Esophagus muscularis mucosa (tissue), 4 donors: ENCODE measurements around the gene PFKL. TPM values are rescaled to one million over a fixed set of nuclear protein-coding genes. Genes with fewer than 3 reads are reported as not detected.
A peak's percentile ranks its signal among the peaks of the same experiment; 100 is the strongest.

Experiments
- DNase-seq: peaks from one replicate; pipeline ENCODE4 v3.0.0-alpha.2; 2017; ENCODE audit errors: extremely low spot score
- H3K27ac ChIP-seq, 4 donors: fragments of 200-600 bp; sonication (generic); replicated peaks in 1 of 4; 1 replicate in 3 of 4; 2 replicates in 1 of 4; pipeline ENCODE4 v1.5.1; 2016 to 2019; ENCODE audit warnings: mild to moderate bottlenecking in 1 of 4
- H3K27me3 ChIP-seq, 4 donors: fragments of 200-600 bp; sonication (generic); one replicate each; pipeline versions ENCODE4 v1.5.1 to v1.6.0; 2016 to 2019
- H3K36me3 ChIP-seq, 4 donors: fragments of 200-600 bp; sonication (generic); one replicate each; pipeline ENCODE4 v1.5.1; 2016 to 2019
- H3K4me1 ChIP-seq, 4 donors: fragments of 200-600 bp; sonication (generic); one replicate each; pipeline ENCODE4 v1.5.1; 2016 to 2019
- H3K4me3 ChIP-seq, 4 donors: fragments of 200-600 bp; sonication (generic); 1 replicate in 2 of 4; 2 replicates in 2 of 4; pipeline ENCODE4 v1.5.1; 2016 to 2019; ENCODE audit warnings: mild to moderate bottlenecking in 4 of 4, moderate library complexity in 1 of 4
- H3K9me3 ChIP-seq, 4 donors: fragments of 200-600 bp; sonication (generic); 1 replicate in 3 of 4; 2 replicates in 1 of 4; pipeline ENCODE4 v1.5.1; 2016 to 2019
- EP300 ChIP-seq: sonication (generic); formaldehyde crosslinking; IDR thresholded peaks from one replicate; pipeline ENCODE4 v1.6.1; 2017; ENCODE audit warnings: antibody characterized with exemption
- POLR2A ChIP-seq: fragments of 450-650 bp; IDR thresholded peaks from one replicate; pipeline ENCODE4 v1.6.1; 2017; ENCODE audit warnings: antibody characterized with exemption, moderate library complexity, mild to moderate bottlenecking, low read depth
- POLR2AphosphoS5 ChIP-seq, 2 donors: sonication (generic); formaldehyde crosslinking; IDR thresholded peaks; one replicate each; pipeline ENCODE4 v1.6.1; 2017; ENCODE audit warnings: antibody characterized with exemption in 2 of 2
- WGBS: methylation state at CpG from one replicate; pipeline ENCODE4 v1.1.5; 2018; 5-methylcytosine and 5-hydroxymethylcytosine counted together
- intact Hi-C: fragments of 100-400 bp; cut with DNase I; formaldehyde crosslinking; loops from one replicate; pipeline ENCODE4 v1.15.1; 2023
- total RNA-seq, 4 donors: library from RNA; depleted of rRNA; stranded (reverse); fragments of >200 nt; gene quantifications; one replicate each; pipeline versions ENCODE4 v1.1.0 to v1.2.1, GENCODE V29; 2016
- TF ChIP-seq, protein P1 (sequence below), 3 experiments: fragments of 200-600 bp in 2 of 3; fragments of 450-650 bp in 1 of 3; sonication (generic) in 2 of 3; IDR thresholded peaks; one replicate each; pipeline ENCODE4 v1.5.1; 2017 to 2019; ENCODE audit warnings: antibody characterized with exemption in 3 of 3, mild to moderate bottlenecking in 2 of 3, moderate library complexity in 1 of 3

The PFKL gene
- total RNA-seq, 4 donors from 2014 or later, result 61.5 to 109 (median 83.4) TPM

DNA sequence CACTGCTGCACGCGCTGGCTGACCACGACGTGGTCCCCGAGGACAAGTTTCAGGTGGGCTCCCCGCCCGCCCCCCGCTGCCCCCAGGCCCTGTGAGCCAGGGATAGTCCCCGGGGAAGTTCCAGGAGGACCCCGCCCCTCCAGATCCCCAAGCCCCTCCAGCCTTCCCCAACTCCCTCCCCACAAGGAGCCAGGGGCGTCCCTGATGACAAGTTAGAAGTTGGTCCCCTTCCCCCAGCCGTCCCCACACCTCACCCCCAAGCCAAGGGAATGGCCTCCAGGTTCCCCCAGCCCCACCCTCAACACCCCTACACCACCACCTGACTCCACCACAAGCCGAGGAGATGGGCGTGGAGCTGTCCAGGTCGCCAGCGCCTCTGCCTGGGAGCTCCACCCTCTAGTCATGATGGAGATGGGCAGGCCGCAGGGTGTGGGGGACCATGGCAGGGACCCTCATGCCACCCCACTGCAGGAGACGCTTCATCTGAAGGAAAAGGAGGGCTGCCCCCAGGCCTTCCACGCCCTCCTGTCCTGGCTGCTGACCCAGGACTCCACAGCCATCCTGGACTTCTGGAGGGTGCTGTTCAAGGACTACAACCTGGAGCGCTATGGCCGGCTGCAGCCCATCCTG is 13.7 kb upstream of the PFKL start:
- H3K4me3 ChIP-seq, result peak overlapping the region; percentile 22 to 42 (median 27)
- no peak for TF ChIP-seq POLR2AphosphoS5 (IDR thresholded peaks at IDR 0.05)
- no peak overlapping the region for H3K27ac ChIP-seq
- peaks cover 0 to 12% (median 8%) of the 10 kb centered on the region in 4 donors for H3K4me1 ChIP-seq
- WGBS, result 100% methylated on average over 1 of the region's 21 CpGs
- DNase-seq, result no peak
- no peaks in the 10 kb centered on the region for H3K9me3 ChIP-seq
- intact Hi-C loops, result no loop called here
- peaks cover 0 to 58% (median 9%) of the 10 kb centered on the region in 4 donors for H3K27me3 ChIP-seq
- H3K36me3 ChIP-seq, result no peaks in the 10 kb centered on the region

DNA sequence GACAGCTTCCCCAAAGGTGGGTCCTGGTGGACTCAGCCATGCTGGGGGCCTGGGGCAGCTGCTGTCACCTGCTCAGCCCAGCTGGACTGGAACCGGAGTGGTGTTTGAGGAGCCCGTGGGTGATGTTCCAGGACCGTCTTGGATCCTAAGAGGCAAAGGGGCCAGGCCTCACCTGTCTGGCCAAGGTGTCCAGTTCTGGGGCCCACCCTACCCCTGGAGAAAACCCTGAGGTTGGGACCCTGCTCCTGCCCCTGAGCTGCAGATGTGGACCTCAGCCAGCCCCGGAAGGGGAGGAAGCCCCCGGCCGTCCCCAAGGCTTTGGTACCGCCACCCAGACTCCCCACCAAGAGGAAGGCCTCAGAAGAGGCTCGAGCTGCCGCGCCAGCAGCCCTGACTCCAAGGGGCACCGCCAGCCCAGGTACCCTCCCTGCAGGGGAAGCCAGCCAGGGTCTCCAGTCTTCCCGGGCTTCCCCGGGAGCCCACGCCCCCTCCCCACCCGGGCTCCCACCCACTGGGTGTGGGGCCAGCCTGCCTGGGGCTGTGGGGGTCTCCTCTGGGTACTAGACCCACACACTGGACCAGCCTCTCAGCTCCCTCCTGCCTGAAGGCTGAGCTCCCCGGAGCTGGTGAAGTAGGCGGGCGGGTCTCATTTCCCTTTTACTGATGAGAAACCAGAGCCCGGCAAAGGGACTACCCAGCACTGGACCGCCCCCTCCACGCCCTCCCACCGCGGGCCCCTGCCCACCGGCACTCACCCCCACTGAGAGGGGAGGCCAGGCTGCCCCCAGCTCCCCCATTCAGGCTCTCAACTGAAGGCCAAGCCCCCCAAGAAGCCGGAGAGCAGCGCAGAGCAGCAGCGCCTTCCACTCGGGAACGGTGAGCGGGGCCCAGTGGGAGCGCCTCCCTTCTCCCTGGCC is 12.9 kb upstream of the PFKL start:
- no peak for TF ChIP-seq EP300
- TF ChIP-seq, protein P1, sequence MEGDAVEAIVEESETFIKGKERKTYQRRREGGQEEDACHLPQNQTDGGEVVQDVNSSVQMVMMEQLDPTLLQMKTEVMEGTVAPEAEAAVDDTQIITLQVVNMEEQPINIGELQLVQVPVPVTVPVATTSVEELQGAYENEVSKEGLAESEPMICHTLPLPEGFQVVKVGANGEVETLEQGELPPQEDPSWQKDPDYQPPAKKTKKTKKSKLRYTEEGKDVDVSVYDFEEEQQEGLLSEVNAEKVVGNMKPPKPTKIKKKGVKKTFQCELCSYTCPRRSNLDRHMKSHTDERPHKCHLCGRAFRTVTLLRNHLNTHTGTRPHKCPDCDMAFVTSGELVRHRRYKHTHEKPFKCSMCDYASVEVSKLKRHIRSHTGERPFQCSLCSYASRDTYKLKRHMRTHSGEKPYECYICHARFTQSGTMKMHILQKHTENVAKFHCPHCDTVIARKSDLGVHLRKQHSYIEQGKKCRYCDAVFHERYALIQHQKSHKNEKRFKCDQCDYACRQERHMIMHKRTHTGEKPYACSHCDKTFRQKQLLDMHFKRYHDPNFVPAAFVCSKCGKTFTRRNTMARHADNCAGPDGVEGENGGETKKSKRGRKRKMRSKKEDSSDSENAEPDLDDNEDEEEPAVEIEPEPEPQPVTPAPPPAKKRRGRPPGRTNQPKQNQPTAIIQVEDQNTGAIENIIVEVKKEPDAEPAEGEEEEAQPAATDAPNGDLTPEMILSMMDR (IDR thresholded peaks at IDR 0.05), result no peak
- no peak for TF ChIP-seq POLR2AphosphoS5 (IDR thresholded peaks at IDR 0.05)
- TF ChIP-seq POLR2A, result no peak
- 44% methylated on average over 4 of the region's 31 CpGs for WGBS
- DNase-seq, result no peak
- intact Hi-C loops, result no loop called here
- Histone ChIP-seq H3K9me3 (no peaks in the 10 kb centered on the region), H3K4me1 (peaks cover 0 to 12% (median 8%) of the 10 kb centered on the region in 4 donors), H3K36me3 (no peaks in the 10 kb centered on the region), H3K4me3 (no peak overlapping the region), H3K27ac (no peak overlapping the region), H3K27me3 (peaks cover 0 to 58% (median 9%) of the 10 kb centered on the region in 4 donors)

DNA sequence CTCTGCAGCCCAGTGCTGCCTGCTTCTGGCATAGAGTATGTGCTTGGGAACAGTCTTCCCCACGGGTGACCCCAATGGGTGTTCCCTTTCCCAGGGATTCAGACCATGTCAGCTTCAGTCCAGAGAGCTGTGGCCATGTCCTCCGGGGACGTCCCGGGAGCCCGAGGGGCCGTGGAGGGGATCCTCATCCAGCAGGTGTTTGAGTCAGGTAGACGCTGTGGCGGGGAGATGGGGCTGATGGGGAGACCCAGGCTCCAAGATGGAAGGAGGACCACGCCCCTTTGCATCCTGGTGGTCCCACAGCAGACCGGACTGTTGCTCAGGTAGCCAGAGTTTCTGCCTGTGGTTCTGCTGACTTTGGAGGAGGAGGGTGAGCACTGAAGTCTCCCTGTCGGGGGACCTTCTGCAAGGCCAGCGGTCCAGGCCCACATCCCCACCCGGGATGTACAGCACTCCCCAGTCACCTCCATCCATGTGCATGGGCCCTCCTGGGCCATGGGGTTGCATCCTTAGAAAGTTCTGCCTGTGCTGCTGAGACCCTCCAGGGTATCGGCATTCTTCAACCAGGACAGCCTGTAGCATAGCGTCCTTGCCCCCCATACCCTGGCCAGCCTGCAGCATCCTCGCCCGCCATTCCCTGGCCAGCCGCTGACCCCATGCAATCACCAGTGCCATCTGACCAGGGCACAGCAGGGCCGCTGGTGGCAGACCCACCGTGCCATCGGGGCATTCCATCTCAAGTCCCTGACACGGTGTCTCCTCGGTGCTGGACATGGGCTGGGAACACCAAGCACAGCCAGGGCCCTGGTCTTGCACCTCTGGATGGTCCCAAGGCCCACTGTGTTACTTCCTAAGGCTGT is 11.4 kb upstream of the PFKL start:
- H3K27me3 ChIP-seq, result peaks cover 0 to 72% (median 9%) of the 10 kb centered on the region in 4 donors
- H3K36me3 ChIP-seq, result no peaks in the 10 kb centered on the region

DNA sequence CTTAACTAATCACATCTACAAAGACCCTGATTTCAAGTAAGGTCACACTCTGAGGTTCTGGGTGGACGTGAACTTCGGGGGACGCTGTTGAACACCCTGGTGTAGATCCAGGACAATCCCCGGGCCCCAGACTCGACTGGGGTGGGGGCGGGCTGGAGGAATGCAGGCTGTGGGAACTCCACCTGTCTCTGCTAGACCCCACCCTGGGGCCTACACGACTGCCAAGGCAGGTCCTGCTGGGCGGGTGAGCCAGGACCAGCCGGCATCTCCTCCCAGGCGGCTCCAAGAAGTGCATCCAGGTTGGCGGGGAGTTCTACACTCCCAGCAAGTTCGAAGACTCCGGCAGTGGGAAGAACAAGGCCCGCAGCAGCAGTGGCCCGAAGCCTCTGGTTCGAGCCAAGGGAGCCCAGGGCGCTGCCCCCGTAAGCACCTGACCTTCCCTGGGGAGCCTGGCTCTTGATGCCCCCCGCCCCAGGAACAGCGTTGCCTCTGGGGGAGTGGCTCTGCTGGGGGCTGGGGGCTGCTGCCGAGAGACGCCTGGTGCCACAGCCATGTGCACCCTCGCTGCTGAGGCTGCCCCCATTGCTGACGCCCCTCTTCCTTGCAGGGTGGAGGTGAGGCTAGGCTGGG is 10.4 kb upstream of the PFKL start:
- Histone ChIP-seq H3K9me3 (no peaks in the 10 kb centered on the region), H3K27ac (no peak overlapping the region), H3K4me1 (peaks cover 3 to 18% (median 12%) of the 10 kb centered on the region in 4 donors), H3K27me3 (peaks cover 0 to 73% (median 9%) of the 10 kb centered on the region in 4 donors), H3K36me3 (no peaks in the 10 kb centered on the region), H3K4me3 (no peak overlapping the region)
- TF ChIP-seq POLR2A, result no peak
- TF ChIP-seq POLR2AphosphoS5 (IDR thresholded peaks at IDR 0.05), result no peak
- TF ChIP-seq EP300, result no peak
- TF ChIP-seq, protein P1 (IDR thresholded peaks at IDR 0.05), result no peak
- DNase-seq, result no peak
- intact Hi-C loops, result no loop called here
- WGBS, result 80% methylated on average over 13 of the region's 24 CpGs

More for the DNA sequence above, 11.4 kb upstream of the PFKL start:
- no peak for DNase-seq
- Histone ChIP-seq H3K4me3 (no peak overlapping the region), H3K9me3 (no peaks in the 10 kb centered on the region), H3K27ac (no peak overlapping the region), H3K4me1 (peaks cover 0 to 12% (median 8%) of the 10 kb centered on the region in 4 donors)
- intact Hi-C loops, result no loop called here
- no peak for TF ChIP-seq POLR2A
- TF ChIP-seq, protein P1 (IDR thresholded peaks at IDR 0.05), result no peak
- TF ChIP-seq EP300, result no peak
- 96% methylated on average over 14 of the region's 23 CpGs for WGBS
